Omental fat pad (tissue), 4 donors: ENCODE measurements around the gene CMKLR1. TPM values are rescaled to one million over a fixed set of nuclear protein-coding genes. Genes with fewer than 3 reads are reported as not detected.

Experiments used
- ATAC-seq: fragments of 150-250 bp; one replicate; pipeline ENCODE4 v1.9.1; 2016; ENCODE audit warnings: mild to moderate bottlenecking, moderate library complexity; ENCODE audit not compliant: low FRiP score
- DNase-seq: peaks from one replicate; pipeline ENCODE4 v3.0.0-alpha.2; 2019; ENCODE audit warnings: low spot score
- total RNA-seq, 4 donors: library from RNA; depleted of rRNA; stranded (reverse); fragments of >200 nt; gene quantifications; one replicate each; pipeline ENCODE4 v1.1.0, GENCODE V29; 2016
- TF ChIP-seq, protein P1 (sequence below), 3 donors: fragments of 450-650 bp; IDR thresholded peaks; one replicate each; pipeline ENCODE4 v1.5.1; 2016 to 2017; ENCODE audit warnings: antibody characterized with exemption in 3 of 3, mild to moderate bottlenecking in 3 of 3, moderate library complexity in 2 of 3

The CMKLR1 gene
- total RNA-seq, 4 donors from 2014 or later = 20.7 to 28.1 (median 23.1) TPM

DNA sequence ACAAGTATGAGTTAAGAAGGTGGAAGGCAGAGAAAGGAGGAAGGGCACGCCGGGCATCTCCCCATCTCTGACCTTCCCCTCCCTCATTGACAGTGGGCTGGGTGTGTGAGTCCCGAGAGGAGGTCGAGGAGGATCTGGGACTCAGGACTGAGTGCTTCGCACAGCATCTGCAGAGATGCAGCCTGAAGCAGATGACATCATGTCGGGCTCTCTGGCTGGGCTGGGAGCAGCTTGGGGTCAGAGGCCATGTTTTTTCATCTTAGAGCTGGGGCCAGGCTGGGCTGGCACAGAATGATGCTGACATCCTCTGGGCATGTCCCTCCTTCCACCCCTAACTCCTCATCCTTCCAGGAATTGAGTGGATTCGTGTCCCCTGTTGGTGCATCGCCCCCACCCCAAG, 43.5 kb downstream of the CMKLR1 start:
- TF ChIP-seq, protein P1, sequence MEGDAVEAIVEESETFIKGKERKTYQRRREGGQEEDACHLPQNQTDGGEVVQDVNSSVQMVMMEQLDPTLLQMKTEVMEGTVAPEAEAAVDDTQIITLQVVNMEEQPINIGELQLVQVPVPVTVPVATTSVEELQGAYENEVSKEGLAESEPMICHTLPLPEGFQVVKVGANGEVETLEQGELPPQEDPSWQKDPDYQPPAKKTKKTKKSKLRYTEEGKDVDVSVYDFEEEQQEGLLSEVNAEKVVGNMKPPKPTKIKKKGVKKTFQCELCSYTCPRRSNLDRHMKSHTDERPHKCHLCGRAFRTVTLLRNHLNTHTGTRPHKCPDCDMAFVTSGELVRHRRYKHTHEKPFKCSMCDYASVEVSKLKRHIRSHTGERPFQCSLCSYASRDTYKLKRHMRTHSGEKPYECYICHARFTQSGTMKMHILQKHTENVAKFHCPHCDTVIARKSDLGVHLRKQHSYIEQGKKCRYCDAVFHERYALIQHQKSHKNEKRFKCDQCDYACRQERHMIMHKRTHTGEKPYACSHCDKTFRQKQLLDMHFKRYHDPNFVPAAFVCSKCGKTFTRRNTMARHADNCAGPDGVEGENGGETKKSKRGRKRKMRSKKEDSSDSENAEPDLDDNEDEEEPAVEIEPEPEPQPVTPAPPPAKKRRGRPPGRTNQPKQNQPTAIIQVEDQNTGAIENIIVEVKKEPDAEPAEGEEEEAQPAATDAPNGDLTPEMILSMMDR (IDR thresholded peaks at IDR 0.05) = no peak
- ATAC-seq (no peak), DNase-seq (no peak)

- TF ChIP-seq, protein P1 (IDR thresholded peaks at IDR 0.05) = no peak
- ATAC-seq (no peak), DNase-seq (no peak)
These were observed 49.6 kb downstream of the CMKLR1 start for GRCh38 chr12:108289350-108290161.

DNA sequence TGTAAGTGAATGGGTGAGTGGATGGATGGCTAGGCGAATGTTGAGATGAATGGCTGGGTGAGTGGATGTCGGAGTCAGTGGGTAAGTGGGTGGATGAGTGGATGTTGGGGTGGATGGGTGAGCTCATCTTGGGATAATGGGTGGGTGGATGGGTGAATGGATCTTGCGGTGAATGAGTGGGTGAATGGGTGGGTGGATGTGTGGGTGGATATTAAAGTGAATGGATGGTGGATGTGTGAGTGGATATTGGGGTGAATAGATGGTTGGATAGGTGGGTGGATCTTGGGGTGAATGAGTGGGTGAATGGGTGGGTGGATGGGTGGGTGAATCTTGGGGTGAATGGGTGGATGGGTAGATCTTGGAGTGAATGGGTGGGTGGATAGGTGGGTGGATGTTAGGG, 51.9 kb downstream of the CMKLR1 start:
- ATAC-seq (no peak), DNase-seq (no peak)
- TF ChIP-seq, protein P1 (IDR thresholded peaks at IDR 0.05) = no peak

- TF ChIP-seq, protein P1 (IDR thresholded peaks at IDR 0.05) = no peak
- no peak for ATAC-seq
- no peak for DNase-seq
These were observed 54.1 kb downstream of the CMKLR1 start for GRCh38 chr12:108285016-108285415.

DNA sequence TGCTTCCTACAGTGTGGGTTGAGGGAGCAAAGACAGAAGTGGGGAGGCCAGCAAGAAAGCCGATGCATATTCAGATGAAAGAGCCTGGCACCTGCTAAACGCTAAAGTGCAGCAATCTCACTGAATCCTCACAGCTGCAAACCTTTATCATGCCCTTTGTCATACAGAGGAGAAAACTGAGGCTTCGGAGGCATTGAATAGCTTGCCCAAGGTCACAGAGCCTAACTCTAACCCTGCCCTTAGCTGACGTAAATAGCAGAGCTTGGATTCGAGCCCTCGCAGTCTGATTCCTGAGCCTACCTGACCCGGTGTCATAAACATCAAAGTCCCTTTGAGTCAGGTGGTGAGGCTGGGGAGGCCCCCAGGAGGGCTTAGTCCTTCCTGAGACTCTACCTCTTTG, 54.9 kb downstream of the CMKLR1 start:
- ATAC-seq = no peak
- TF ChIP-seq, protein P1 (IDR thresholded peaks at IDR 0.05) = no peak
- DNase-seq = no peak

GRCh38 chr12:108282676-108283075, 56.4 kb downstream of the CMKLR1 start:
- TF ChIP-seq, protein P1 (IDR thresholded peaks at IDR 0.05) = no peak
- ATAC-seq = no peak
- no peak for DNase-seq

DNA sequence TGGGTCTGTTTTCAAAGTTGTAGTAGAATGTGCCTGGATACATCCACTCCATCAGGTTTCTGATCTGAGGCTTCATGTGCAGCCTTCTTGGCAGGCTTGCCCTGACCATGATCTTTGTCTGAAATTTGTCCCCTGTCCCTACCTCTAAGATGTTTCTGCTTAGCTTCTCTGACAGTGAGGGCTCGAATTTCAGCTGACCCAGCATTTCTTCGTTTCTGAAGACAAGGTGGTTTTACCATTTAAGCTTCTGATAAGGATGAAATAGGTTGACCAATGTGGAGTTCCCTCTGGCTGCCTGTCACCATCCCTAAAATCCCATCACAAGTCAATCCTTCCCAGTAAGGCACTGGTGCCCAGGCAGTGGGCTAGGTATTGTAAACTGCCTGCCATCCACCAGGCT, 57.0 kb downstream of the CMKLR1 start:
- TF ChIP-seq, protein P1 (IDR thresholded peaks at IDR 0.05) = no peak
- no peak for ATAC-seq

More for the DNA sequence above, 57.0 kb downstream of the CMKLR1 start:
- no peak for DNase-seq
